HepG2 (cell line): ENCODE data around the gene YIPF4. TPM values are rescaled to one million over a fixed set of nuclear protein-coding genes. Genes with fewer than 3 reads are reported as not detected.
"Not testable (repeated sequence)": the region's sequence is repeated elsewhere in the genome, so short reads cannot be mapped to it uniquely, and the experiment has no call there.

ENCODE experiments used
- ATAC-seq: fragments of 200-7000 bp; cut with Tn5 transposase; 3 replicates; pipeline ENCODE4 v1.9.1; 2020; ENCODE audit warnings: mild to moderate bottlenecking, moderate library complexity
- BruUV-seq: library from RNA; stranded (reverse); fragments of 400-500 nt; replicated peaks from 2 replicates; lab custom pipeline; 2021; lab: Mats Ljungman, UMichigan
- CTCF ChIA-PET: fragments of 300-600 bp; formaldehyde crosslinking; extraction: SDS; loops from one replicate; lab custom pipeline; 2021; ENCODE audit warnings: low total read pairs, inconsistent platforms, low intra/inter-chr PET ratio; lab: Yijun Ruan, JAX
- POLR2A ChIA-PET: fragments of 350-600 bp; sonication (Branson Sonifier 250); formaldehyde crosslinking; loops from one replicate; lab custom pipeline; 2020; ENCODE audit warnings: antibody characterized with exemption, inconsistent platforms; lab: Yijun Ruan, JAX
- DNase-seq: peaks from one replicate; pipeline ENCODE4 v3.0.0-alpha.2; 2015; ENCODE audit warnings: low spot score
- FAIRE-seq: peaks from 3 replicates; lab custom pipeline; 2011; peaks lifted over from hg19 to GRCh38; lab: Jason Lieb, UNC
- H2AFZ ChIP-seq: one replicate; pipeline ENCODE4 v1.6.1; 2011; ENCODE audit warnings: low read length, inconsistent platforms
- H3K27ac ChIP-seq: fragments of 300-600 bp; 3 replicates; pipeline ENCODE4 v1.8.0; 2011; ENCODE audit warnings: mixed run types, mild to moderate bottlenecking, mixed read lengths, low read length, inconsistent platforms; ENCODE audit not compliant: insufficient read depth; ENCODE audit errors: extremely low read length
- H3K27me3 ChIP-seq, 2 experiments: fragments of 200-600 bp in 1 of 2; 2 replicates in 1 of 2; 3 replicates in 1 of 2; pipeline versions ENCODE4 v1.6.0 to v1.8.0; 2011; ENCODE audit warnings: low read length in 2 of 2, mild to moderate bottlenecking in 2 of 2, moderate library complexity in 2 of 2, inconsistent platforms in 1 of 2; ENCODE audit not compliant: insufficient read depth in 2 of 2, control insufficient read depth in 1 of 2
- H3K36me3 ChIP-seq, 2 experiments: fragments of 200-600 bp in 1 of 2; replicated peaks in 1 of 2; 2 replicates in 1 of 2; 3 replicates in 1 of 2; pipeline versions ENCODE4 v1.5.1 to v1.8.0; 2011; ENCODE audit warnings: low read length in 2 of 2, inconsistent platforms in 1 of 2; ENCODE audit not compliant: insufficient read depth in 2 of 2, control insufficient read depth in 1 of 2
- H3K4me1 ChIP-seq: 2 replicates; pipeline ENCODE4 v1.5.1; 2012; ENCODE audit warnings: low read length, inconsistent platforms; ENCODE audit not compliant: insufficient read depth
- H3K4me2 ChIP-seq: 2 replicates; pipeline ENCODE4 v1.6.0; 2011; ENCODE audit warnings: low read depth, low read length, inconsistent platforms
- H3K4me3 ChIP-seq, 3 experiments: fragments of 200-600 bp in 1 of 3; sonication (generic), shearing (Covaris generic) in 1 of 3; replicated peaks in 1 of 3; 2 replicates each; pipeline ENCODE4 v1.5.1; 2011 to 2016; ENCODE audit warnings: low read length in 3 of 3, inconsistent platforms in 2 of 3, low read depth in 2 of 3, mild to moderate bottlenecking in 2 of 3, control low read depth in 1 of 3, mixed read lengths in 1 of 3; ENCODE audit not compliant: insufficient read depth in 1 of 3
- H3K79me2 ChIP-seq: one replicate; pipeline ENCODE4 v1.6.1; 2011; ENCODE audit warnings: low read length, inconsistent platforms; ENCODE audit not compliant: insufficient read depth
- H3K9ac ChIP-seq: 2 replicates; pipeline ENCODE4 v1.6.0; 2011; ENCODE audit warnings: mild to moderate bottlenecking, low read depth, low read length, inconsistent platforms; ENCODE audit not compliant: insufficient read depth
- H3K9me3 ChIP-seq: 2 replicates; pipeline ENCODE4 v1.5.1; 2012; ENCODE audit warnings: mild to moderate bottlenecking, low read length
- H4K20me1 ChIP-seq: 2 replicates; pipeline ENCODE4 v1.6.0; 2011; ENCODE audit warnings: inconsistent platforms, mild to moderate bottlenecking, low read length, moderate library complexity; ENCODE audit not compliant: insufficient read depth
- BRD4 ChIP-seq: sonication (generic); formaldehyde crosslinking; IDR thresholded peaks from 2 replicates; pipeline ENCODE4 v1.4.0; 2020; ENCODE audit warnings: missing genetic modification reagents
- FOXP1 ChIP-seq, 2 experiments: fragments of 450-650 bp in 1 of 2; IDR thresholded peaks; 2 replicates each; pipeline ENCODE4 v1.6.1; 2017 to 2018; ENCODE audit warnings: antibody characterized with exemption in 1 of 2
- KAT7 ChIP-seq: IDR thresholded peaks from 2 replicates; pipeline ENCODE4 v1.6.1; 2018; ENCODE audit warnings: borderline replicate concordance, missing compliant biosample characterization
- KDM2A ChIP-seq: sonication (generic); formaldehyde crosslinking; IDR thresholded peaks from 2 replicates; pipeline ENCODE4 v1.4.0; 2020; ENCODE audit warnings: low read depth, missing genetic modification reagents, borderline replicate concordance
- MEIS2 ChIP-seq: sonication (generic); formaldehyde crosslinking; IDR thresholded peaks from 2 replicates; pipeline ENCODE4 v1.9.0; 2021; ENCODE audit warnings: mild to moderate bottlenecking, missing genetic modification reagents
- POGZ ChIP-seq: sonication (generic); formaldehyde crosslinking; IDR thresholded peaks from 2 replicates; pipeline ENCODE4 v1.4.0; 2020; ENCODE audit warnings: mild to moderate bottlenecking, missing genetic modification reagents
- RXRB ChIP-seq: IDR thresholded peaks from 2 replicates; pipeline ENCODE4 v1.6.1; 2016; ENCODE audit warnings: borderline replicate concordance, missing genetic modification reagents, missing compliant biosample characterization
- SALL1 ChIP-seq: sonication (generic); formaldehyde crosslinking; IDR thresholded peaks from 2 replicates; pipeline ENCODE4 v1.8.0; 2022; ENCODE audit warnings: mild to moderate bottlenecking, missing genetic modification reagents
- ZBTB42 ChIP-seq: sonication (generic); formaldehyde crosslinking; IDR thresholded peaks from 2 replicates; pipeline ENCODE4 v1.5.0; 2020; ENCODE audit warnings: mild to moderate bottlenecking, missing genetic modification reagents
- ZFP1 ChIP-seq: IDR thresholded peaks from 2 replicates; pipeline ENCODE4 v1.6.1; 2016
- ZFY ChIP-seq: sonication (generic); formaldehyde crosslinking; IDR thresholded peaks from 2 replicates; pipeline ENCODE4 v1.4.0; 2020; ENCODE audit warnings: missing genetic modification reagents
- ZNF101 ChIP-seq: sonication (generic); formaldehyde crosslinking; IDR thresholded peaks from 2 replicates; pipeline ENCODE4 v1.4.0; 2020; ENCODE audit warnings: mild to moderate bottlenecking, low read depth, missing genetic modification reagents, borderline replicate concordance
- ZNF263 ChIP-seq: sonication (generic); formaldehyde crosslinking; IDR thresholded peaks from 2 replicates; pipeline ENCODE4 v1.4.0; 2020; ENCODE audit warnings: missing genetic modification reagents
- ZNF317 ChIP-seq: sonication (generic); formaldehyde crosslinking; IDR thresholded peaks from 2 replicates; pipeline ENCODE4 v1.5.0; 2020; ENCODE audit warnings: mild to moderate bottlenecking, missing genetic modification reagents
- ZNF605 ChIP-seq: sonication (generic); formaldehyde crosslinking; IDR thresholded peaks from 2 replicates; pipeline ENCODE4 v1.8.0; 2022; ENCODE audit warnings: mild to moderate bottlenecking, missing genetic modification reagents
- ZNF709 ChIP-seq: sonication (generic); formaldehyde crosslinking; IDR thresholded peaks from 2 replicates; pipeline ENCODE4 v1.5.0; 2020; ENCODE audit warnings: mild to moderate bottlenecking, missing genetic modification reagents
- WGBS: methylation state at CpG from one replicate; pipeline ENCODE4 v1.1.6; 2017; ENCODE audit warnings: low lambda C conversion rate; 5-methylcytosine and 5-hydroxymethylcytosine counted together
- in situ Hi-C: cut with HindIII; loops from 2 replicates; pipeline ENCODE4 v1.10.0; 2017; ENCODE audit warnings: low pct_unique_long_range_greater_than_20kb; ENCODE audit not compliant: extremely low pct_ligation_motif_present
- intact Hi-C: fragments of 100-400 bp; cut with micrococcal nuclease; formaldehyde crosslinking; loops from one replicate; pipeline ENCODE4 v1.10.0; 2022; ENCODE audit not compliant: unreplicated experiment
- polyA plus RNA-seq, 8 experiments: library from polyadenylated mRNA; depleted of rRNA in 3 of 8; stranded (reverse) in 7 of 8; unstranded in 1 of 8; fragments of >200 nt; fragmentation: Illumina TruSeq in 4 of 8; extraction: Trizol in 4 of 8; gene quantifications; 2 replicates each; pipeline versions ENCODE4 v1.2.1 to v1.2.3, GENCODE V29; 2011 to 2016; ENCODE audit warnings: low read depth in 4 of 8, missing spikeins in 1 of 8, mixed read lengths in 1 of 8; ENCODE audit not compliant: insufficient read depth in 1 of 8
- total RNA-seq, 5 experiments: library from RNA; depleted of rRNA; stranded (reverse); fragments of >200 nt; fragmentation: Illumina TruSeq; extraction: Trizol; gene quantifications; 2 replicates each; pipeline ENCODE4 v1.2.3, GENCODE V29; 2016; ENCODE audit warnings: low read depth in 1 of 5
- TF ChIP-seq, protein P1 (sequence below): sonication (generic); formaldehyde crosslinking; IDR thresholded peaks from 2 replicates; pipeline ENCODE4 v1.8.1; 2023; ENCODE audit warnings: mild to moderate bottlenecking, missing genetic modification reagents
- TF ChIP-seq, protein P2 (sequence below): sonication (generic); formaldehyde crosslinking; IDR thresholded peaks from 2 replicates; pipeline ENCODE4 v1.4.0; 2020; ENCODE audit warnings: missing genetic modification reagents, mild to moderate bottlenecking, borderline replicate concordance

Gene YIPF4
- total and polyA plus RNA-seq, 2 of the 13 experiments (the other 11 are each of a cell fraction or from before 2014, with no cell fraction given): 19.0 to 43.9 TPM

DNA sequence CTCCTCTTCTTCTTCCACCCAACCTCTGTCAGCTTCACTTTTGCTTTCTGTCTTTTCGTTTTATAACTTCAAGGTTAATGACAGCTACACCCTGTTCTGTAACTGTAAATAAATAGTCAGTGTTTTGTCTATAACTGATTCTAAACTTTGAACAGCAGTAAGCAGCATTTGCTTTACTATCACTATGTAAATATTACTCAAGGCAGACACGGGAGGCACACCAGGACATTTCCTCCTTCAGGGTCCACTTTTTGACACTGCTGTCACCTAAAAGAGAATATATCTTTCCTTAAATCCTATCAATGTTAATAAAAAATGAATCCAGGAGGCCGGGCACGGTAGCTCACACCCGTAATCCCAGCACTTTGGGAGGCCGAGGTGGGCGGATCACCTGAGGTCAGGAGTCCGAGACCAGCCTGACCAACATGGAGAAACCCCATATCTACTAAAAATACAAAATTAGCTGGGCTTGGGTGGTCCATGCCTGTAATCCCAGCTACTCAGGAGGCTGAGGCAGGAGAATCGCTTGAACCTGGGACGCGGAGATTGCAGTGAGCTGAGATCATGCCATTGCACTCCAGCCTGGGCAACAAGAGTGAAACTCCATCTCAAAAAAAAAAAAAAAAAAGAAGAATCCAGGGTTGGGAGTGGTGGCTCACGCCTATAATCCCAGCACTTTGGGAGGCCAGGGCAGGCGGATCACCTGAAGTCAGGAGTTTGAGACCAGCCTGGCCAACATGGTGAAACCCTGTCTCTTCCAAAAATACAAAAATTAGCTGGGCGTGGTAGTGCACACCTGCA, 51.7 kb downstream of the YIPF4 start:
- H4K20me1 ChIP-seq, H3K9me3 ChIP-seq, H3K36me3 ChIP-seq, H3K27me3 ChIP-seq, CTCF ChIA-PET, H3K79me2 ChIP-seq, H2AFZ ChIP-seq, in situ Hi-C loops: not testable (repeated sequence)
- peak overlapping the region; percentile 81 for H3K4me2 ChIP-seq
- ATAC-seq (peak; percentile 91), DNase-seq (peak; percentile 95), FAIRE-seq (peak; percentile 84)
- peak overlapping the region; percentile 39 to 60 (median 50); a peak in 5 of 6 replicates for H3K4me3 ChIP-seq
- TSS peak; percentile 29 for BruUV-seq
- 11% methylated on average over 14 of the region's 14 CpGs for WGBS
- H3K27ac ChIP-seq: peak overlapping the region; percentile 93
- intact Hi-C loops: loop anchor here (2.0 to 10.0 kb wide), 5 partner anchors 27 to 635 kb away; partner anchors contain the start of genes BIRC6, SLC30A6, SPAST and YIPF4
- POLR2A ChIA-PET: interaction anchor here (0.7 to 4.5 kb wide), 17 partner anchors 9 to 290 kb away, joined by 3 to 36 read pairs (median 4); partner anchors contain the start of genes BIRC6, DPY30, SLC30A6 and SPAST
- H3K4me1 ChIP-seq: peaks cover 49% of the 10 kb centered on the region
- peak overlapping the region; percentile 74 for H3K9ac ChIP-seq
- TF ChIP-seq FOXP1 (IDR thresholded peaks at IDR 0.05): peak; percentile 89
- peak; percentile 97 for TF ChIP-seq FOXP1 (CRISPR knock-in tag; IDR thresholded peaks at IDR 0.05)
- TF ChIP-seq, protein P1, sequence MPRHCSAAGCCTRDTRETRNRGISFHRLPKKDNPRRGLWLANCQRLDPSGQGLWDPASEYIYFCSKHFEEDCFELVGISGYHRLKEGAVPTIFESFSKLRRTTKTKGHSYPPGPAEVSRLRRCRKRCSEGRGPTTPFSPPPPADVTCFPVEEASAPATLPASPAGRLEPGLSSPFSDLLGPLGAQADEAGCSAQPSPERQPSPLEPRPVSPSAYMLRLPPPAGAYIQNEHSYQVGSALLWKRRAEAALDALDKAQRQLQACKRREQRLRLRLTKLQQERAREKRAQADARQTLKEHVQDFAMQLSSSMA: peak; percentile 73; the same call in 1 of the 2 replicates
- TF ChIP-seq ZNF263 (CRISPR knock-in tag): 0 out of 2 replicates have a peak, but pooled peaks have one; percentile 14
- TF ChIP-seq, protein P2, sequence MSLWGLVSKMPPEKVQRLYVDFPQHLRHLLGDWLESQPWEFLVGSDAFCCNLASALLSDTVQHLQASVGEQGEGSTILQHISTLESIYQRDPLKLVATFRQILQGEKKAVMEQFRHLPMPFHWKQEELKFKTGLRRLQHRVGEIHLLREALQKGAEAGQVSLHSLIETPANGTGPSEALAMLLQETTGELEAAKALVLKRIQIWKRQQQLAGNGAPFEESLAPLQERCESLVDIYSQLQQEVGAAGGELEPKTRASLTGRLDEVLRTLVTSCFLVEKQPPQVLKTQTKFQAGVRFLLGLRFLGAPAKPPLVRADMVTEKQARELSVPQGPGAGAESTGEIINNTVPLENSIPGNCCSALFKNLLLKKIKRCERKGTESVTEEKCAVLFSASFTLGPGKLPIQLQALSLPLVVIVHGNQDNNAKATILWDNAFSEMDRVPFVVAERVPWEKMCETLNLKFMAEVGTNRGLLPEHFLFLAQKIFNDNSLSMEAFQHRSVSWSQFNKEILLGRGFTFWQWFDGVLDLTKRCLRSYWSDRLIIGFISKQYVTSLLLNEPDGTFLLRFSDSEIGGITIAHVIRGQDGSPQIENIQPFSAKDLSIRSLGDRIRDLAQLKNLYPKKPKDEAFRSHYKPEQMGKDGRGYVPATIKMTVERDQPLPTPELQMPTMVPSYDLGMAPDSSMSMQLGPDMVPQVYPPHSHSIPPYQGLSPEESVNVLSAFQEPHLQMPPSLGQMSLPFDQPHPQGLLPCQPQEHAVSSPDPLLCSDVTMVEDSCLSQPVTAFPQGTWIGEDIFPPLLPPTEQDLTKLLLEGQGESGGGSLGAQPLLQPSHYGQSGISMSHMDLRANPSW (CRISPR knock-in tag): 0 out of 2 replicates have a peak, but pooled peaks have one; percentile 46
- TF ChIP-seq KDM2A (CRISPR knock-in tag): 0 out of 2 replicates have a peak, but pooled peaks have one; percentile 52
- peak; percentile 69 for TF ChIP-seq POGZ (CRISPR knock-in tag)
- TF ChIP-seq ZNF101 (CRISPR knock-in tag): 0 out of 2 replicates have a peak, but pooled peaks have one; percentile 54
- peak; percentile 79; the same call in 1 of the 2 replicates for TF ChIP-seq MEIS2 (CRISPR knock-in tag)
- TF ChIP-seq ZFP1 (CRISPR knock-in tag): peak; percentile 30; the same call in 1 of the 2 replicates
- peak; percentile 49; the same call in 1 of the 2 replicates for TF ChIP-seq ZNF605 (CRISPR knock-in tag)
- peak; percentile 51; the same call in 1 of the 2 replicates for TF ChIP-seq KAT7 (CRISPR knock-in tag)
- 0 out of 2 replicates have a peak, but pooled peaks have one; percentile 56 for TF ChIP-seq ZNF709 (CRISPR knock-in tag)
- peak; percentile 57; the same call in 1 of the 2 replicates for TF ChIP-seq ZNF317 (CRISPR knock-in tag)
- peak; percentile 22; the same call in 1 of the 2 replicates for TF ChIP-seq ZFY (CRISPR knock-in tag)
- TF ChIP-seq RXRB (CRISPR knock-in tag): peak; percentile 98
- peak; percentile 41; the same call in 1 of the 2 replicates for TF ChIP-seq BRD4 (CRISPR knock-in tag)
- peak; percentile 68 for TF ChIP-seq SALL1 (CRISPR knock-in tag)
- peak; percentile 55; the same call in 1 of the 2 replicates for TF ChIP-seq ZBTB42 (CRISPR knock-in tag)
